H1 (cell line): ENCODE results near the gene ANKRD13C. TPM values are rescaled to one million over a fixed set of nuclear protein-coding genes. Genes with fewer than 3 reads are reported as not detected.

Source experiments
- ASH2L ChIP-seq: fragments of 200-600, 300-600 bp; sonication (generic); IDR thresholded peaks from one replicate; pipeline ENCODE4 v1.7.1; 2017; ENCODE audit warnings: low read length
- CREB1 ChIP-seq: IDR thresholded peaks from 2 replicates; pipeline ENCODE4 v1.6.1; 2012; ENCODE audit warnings: inconsistent platforms
- CTBP2 ChIP-seq: IDR thresholded peaks from 2 replicates; pipeline ENCODE4 v1.7.0; 2011; ENCODE audit warnings: borderline replicate concordance, mild to moderate bottlenecking, moderate library complexity, mixed read lengths, low read length; ENCODE audit not compliant: insufficient read depth, insufficient read length
- EP300 ChIP-seq, 2 experiments: IDR thresholded peaks; 1 replicate in 1 of 2; 2 replicates in 1 of 2; pipeline ENCODE4 v1.6.1; 2011 to 2012; ENCODE audit warnings: low read depth in 2 of 2, low read length in 2 of 2, mild to moderate bottlenecking in 2 of 2, borderline replicate concordance in 1 of 2, inconsistent platforms in 1 of 2, moderate library complexity in 1 of 2
- FOSL1 ChIP-seq: IDR thresholded peaks from 2 replicates; pipeline ENCODE4 v1.6.1; 2011; ENCODE audit warnings: mild to moderate bottlenecking, low read depth, low read length, moderate library complexity; ENCODE audit not compliant: insufficient read depth
- GABPA ChIP-seq: IDR thresholded peaks from 2 replicates; pipeline ENCODE4 v1.6.1; 2011; ENCODE audit warnings: mild to moderate bottlenecking, low read length, moderate library complexity, borderline replicate concordance; ENCODE audit not compliant: insufficient read depth
- GTF2F1 ChIP-seq: IDR thresholded peaks from 2 replicates; pipeline ENCODE4 v1.6.1; 2012; ENCODE audit warnings: low read depth, low read length, improper control_type of control experiment, borderline replicate concordance
- JUND ChIP-seq: IDR thresholded peaks from 2 replicates; pipeline ENCODE4 v1.6.1; 2011; ENCODE audit warnings: mild to moderate bottlenecking, improper control_type of control experiment, low read length
- KDM1A ChIP-seq: fragments of 200-600, 300-600 bp; sonication (generic); IDR thresholded peaks from 2 replicates; pipeline ENCODE4 v1.7.1; 2016; ENCODE audit warnings: mild to moderate bottlenecking, low read length, borderline replicate concordance
- KDM4A ChIP-seq: IDR thresholded peaks from one replicate; pipeline ENCODE4 v1.7.1; 2012; ENCODE audit warnings: low read depth, mild to moderate bottlenecking, moderate library complexity, low read length, inconsistent platforms; ENCODE audit not compliant: severe bottlenecking
- KDM5A ChIP-seq: fragments of 200-600 bp; IDR thresholded peaks from 2 replicates; pipeline ENCODE4 v1.7.1; 2012; ENCODE audit warnings: mild to moderate bottlenecking, low read length, inconsistent platforms, mixed read lengths
- MAFK ChIP-seq: IDR thresholded peaks from 2 replicates; pipeline ENCODE4 v1.6.1; 2012; ENCODE audit warnings: low read depth, mild to moderate bottlenecking, improper control_type of control experiment, low read length
- MAX ChIP-seq: IDR thresholded peaks from 2 replicates; pipeline ENCODE4 v1.6.1; 2012; ENCODE audit warnings: inconsistent platforms
- NANOG ChIP-seq: IDR thresholded peaks from 2 replicates; pipeline ENCODE4 v1.6.1; 2011; ENCODE audit warnings: low read length, low read depth, mild to moderate bottlenecking, inconsistent platforms; ENCODE audit not compliant: insufficient read depth, poor library complexity, severe bottlenecking
- POLR2A ChIP-seq, 2 experiments: IDR thresholded peaks; 1 replicate in 1 of 2; 2 replicates in 1 of 2; pipeline ENCODE4 v1.6.1; 2011; ENCODE audit warnings: low read depth in 2 of 2, low read length in 2 of 2, mild to moderate bottlenecking in 2 of 2; ENCODE audit errors: control extremely low read depth in 1 of 2
- POLR2AphosphoS5 ChIP-seq: IDR thresholded peaks from 2 replicates; pipeline ENCODE4 v1.6.1; 2011; ENCODE audit warnings: low read depth, low read length
- RAD21 ChIP-seq, 2 experiments: IDR thresholded peaks in 1 of 2; conservative IDR thresholded peaks in 1 of 2; 2 replicates each; pipeline ENCODE4 v1.6.1; 2011; ENCODE audit warnings: low read depth in 2 of 2, low read length in 2 of 2, improper control_type of control experiment in 1 of 2, inconsistent platforms in 1 of 2, mild to moderate bottlenecking in 1 of 2, moderate library complexity in 1 of 2
- RBBP5 ChIP-seq: IDR thresholded peaks from 2 replicates; pipeline ENCODE4 v1.7.1; 2012; ENCODE audit warnings: low read depth, mild to moderate bottlenecking, inconsistent platforms, low read length, moderate library complexity, borderline replicate concordance
- RFX5 ChIP-seq: IDR thresholded peaks from 2 replicates; pipeline ENCODE4 v1.6.1; 2011; ENCODE audit warnings: low read depth, low read length, improper control_type of control experiment, borderline replicate concordance
- SUZ12 ChIP-seq: fragments of 200-600 bp; sonication (generic); IDR thresholded peaks from 2 replicates; pipeline ENCODE4 v1.6.1; 2012; ENCODE audit warnings: mild to moderate bottlenecking, inconsistent platforms, low read length, moderate library complexity, mixed read lengths
- USF2 ChIP-seq: IDR thresholded peaks from 2 replicates; pipeline ENCODE4 v1.6.1; 2011; ENCODE audit warnings: low read length, improper control_type of control experiment
- polyA plus RNA-seq, 7 experiments: library from polyadenylated mRNA; depleted of rRNA in 3 of 7; stranded (reverse) in 5 of 7; unstranded in 2 of 7; fragments of >200 nt in 5 of 7; fragments of 200-250 nt in 2 of 7; gene quantifications; 1 replicate in 5 of 7; 2 replicates in 1 of 7; 4 replicates in 1 of 7; pipeline versions ENCODE4 v1.2.1 to v1.2.3, GENCODE V29; 2011 to 2013; ENCODE audit warnings: missing spikeins in 2 of 7, mixed read lengths in 2 of 7
- total RNA-seq: library from RNA; stranded (reverse); fragmentation: NEBNext Ultra II Directional; extraction: Animal tissue kit (Norgen Biotek cat#: 25700); gene quantifications from 2 replicates; pipeline ENCODE4 v1.2.1, GENCODE V29; 2021

ANKRD13C gene
- total and polyA plus RNA-seq, 2 of the 8 experiments (the other 6 are each of a cell fraction or from before 2014, with no cell fraction given), result 4.8 to 21.7 TPM

GRCh38 chr1:70354332-70355110, at the start of gene ANKRD13C (continued):
- TF ChIP-seq CTBP2 (no peak), POLR2AphosphoS5 (peak; percentile 98), MAX (no peak; the same call in 1 of the 2 replicates), RAD21 (IDR thresholded peaks at IDR 0.05 in 1 of 2, conservative IDR thresholded peaks at IDR 0.05 in 1 of 2; ENCODE audit: low read depth in 2 of 2, low read length in 2 of 2) (peak; percentile 8 to 17; a peak in 2 of 4 replicates), KDM1A (no peak; the same call in none of the 2 replicates), FOSL1 (no peak), KDM5A (peak; percentile 84), KDM4A (peak; percentile 91), ASH2L (peak; percentile 98), USF2 (no peak), MAFK (no peak), RBBP5 (no peak; the same call in none of the 2 replicates), GTF2F1 (no peak), JUND (peak; percentile 39; the same call in 1 of the 2 replicates), GABPA (no peak), SUZ12 (no peak), NANOG (no peak), EP300 (IDR thresholded peaks at IDR 0.05; ENCODE audit: borderline replicate concordance in 1 of 2, low read depth in 2 of 2, low read length in 2 of 2) (no peak), RFX5 (no peak), CREB1 (peak; percentile 97), POLR2A (IDR thresholded peaks at IDR 0.05; ENCODE audit: control extremely low read depth in 1 of 2, low read depth in 2 of 2, low read length in 2 of 2) (peak; percentile 94 to 98)
